ENCODE measurements around the gene ERFE. TPM values are rescaled to one million over a fixed set of nuclear protein-coding genes. Genes with fewer than 3 reads are reported as not detected.

Gene ERFE
- total RNA-seq, 3 donors from 2014 or later = 0.38 to 0.58 (median 0.51) TPM

DNA sequence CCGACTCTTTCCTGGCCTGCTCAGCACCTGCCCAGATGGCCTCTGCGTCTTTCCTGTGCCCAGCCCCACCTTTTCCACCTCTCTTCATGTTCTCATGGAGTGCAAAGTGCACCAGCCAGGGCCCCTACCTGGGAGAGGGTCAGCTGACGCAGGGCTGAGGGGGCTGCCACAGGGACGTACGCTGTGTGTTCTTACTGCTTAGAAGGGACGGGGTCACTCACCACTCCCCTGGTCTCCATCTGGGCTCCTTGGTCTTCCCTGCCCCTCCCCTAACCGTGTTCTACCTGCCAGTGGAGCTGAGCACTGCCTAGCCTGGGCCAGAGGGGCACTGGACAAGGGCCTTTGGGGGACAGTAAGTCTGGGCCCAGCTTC, 8.6 kb downstream of the ERFE start:
- Histone ChIP-seq H3K36me3 (ENCODE audit: low read depth) (no peaks in the 10 kb centered on the region), H3K4me3 (no peak overlapping the region), H3K4me1 (ENCODE audit: low read depth) (peaks cover 12% of the 10 kb centered on the region), H3K9me3 (no peaks in the 10 kb centered on the region)
- DNase-seq = no peak
- TF ChIP-seq, protein P1, sequence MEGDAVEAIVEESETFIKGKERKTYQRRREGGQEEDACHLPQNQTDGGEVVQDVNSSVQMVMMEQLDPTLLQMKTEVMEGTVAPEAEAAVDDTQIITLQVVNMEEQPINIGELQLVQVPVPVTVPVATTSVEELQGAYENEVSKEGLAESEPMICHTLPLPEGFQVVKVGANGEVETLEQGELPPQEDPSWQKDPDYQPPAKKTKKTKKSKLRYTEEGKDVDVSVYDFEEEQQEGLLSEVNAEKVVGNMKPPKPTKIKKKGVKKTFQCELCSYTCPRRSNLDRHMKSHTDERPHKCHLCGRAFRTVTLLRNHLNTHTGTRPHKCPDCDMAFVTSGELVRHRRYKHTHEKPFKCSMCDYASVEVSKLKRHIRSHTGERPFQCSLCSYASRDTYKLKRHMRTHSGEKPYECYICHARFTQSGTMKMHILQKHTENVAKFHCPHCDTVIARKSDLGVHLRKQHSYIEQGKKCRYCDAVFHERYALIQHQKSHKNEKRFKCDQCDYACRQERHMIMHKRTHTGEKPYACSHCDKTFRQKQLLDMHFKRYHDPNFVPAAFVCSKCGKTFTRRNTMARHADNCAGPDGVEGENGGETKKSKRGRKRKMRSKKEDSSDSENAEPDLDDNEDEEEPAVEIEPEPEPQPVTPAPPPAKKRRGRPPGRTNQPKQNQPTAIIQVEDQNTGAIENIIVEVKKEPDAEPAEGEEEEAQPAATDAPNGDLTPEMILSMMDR (IDR thresholded peaks at IDR 0.05) = no peak
- ATAC-seq = no peak
- intact Hi-C loops (cut with DNase I, micrococcal nuclease) = no loop called here

DNA sequence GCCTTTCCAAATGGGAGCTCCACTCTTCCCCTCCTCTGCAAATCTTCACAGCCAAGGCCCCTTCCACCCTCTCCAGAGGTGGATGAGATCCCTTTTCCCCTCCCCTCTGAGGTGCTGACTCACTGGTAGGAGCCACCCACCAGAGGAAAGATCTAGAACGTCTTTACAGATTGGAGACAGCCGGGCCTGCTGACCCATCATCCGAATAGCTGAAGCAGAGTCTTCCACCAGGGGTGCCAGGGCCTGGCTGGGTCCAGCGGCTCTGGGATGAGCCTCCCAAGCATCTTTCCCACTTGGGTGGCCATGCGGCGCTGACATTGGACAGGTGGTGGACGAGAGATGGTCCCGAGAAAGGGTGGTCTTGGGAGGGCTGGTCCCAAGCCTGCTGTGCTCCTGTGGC, 9.0 kb downstream of the ERFE start:
- DNase-seq (no peak), ATAC-seq (no peak)
- intact Hi-C loops (cut with DNase I, micrococcal nuclease) = no loop called here
- H3K9me3 ChIP-seq = no peaks in the 10 kb centered on the region
- no peaks in the 10 kb centered on the region for H3K36me3 ChIP-seq (ENCODE audit: low read depth)
- H3K4me3 ChIP-seq = no peak overlapping the region
- H3K4me1 ChIP-seq (ENCODE audit: low read depth) = peaks cover 12% of the 10 kb centered on the region
- TF ChIP-seq, protein P1 (IDR thresholded peaks at IDR 0.05) = no peak

DNA sequence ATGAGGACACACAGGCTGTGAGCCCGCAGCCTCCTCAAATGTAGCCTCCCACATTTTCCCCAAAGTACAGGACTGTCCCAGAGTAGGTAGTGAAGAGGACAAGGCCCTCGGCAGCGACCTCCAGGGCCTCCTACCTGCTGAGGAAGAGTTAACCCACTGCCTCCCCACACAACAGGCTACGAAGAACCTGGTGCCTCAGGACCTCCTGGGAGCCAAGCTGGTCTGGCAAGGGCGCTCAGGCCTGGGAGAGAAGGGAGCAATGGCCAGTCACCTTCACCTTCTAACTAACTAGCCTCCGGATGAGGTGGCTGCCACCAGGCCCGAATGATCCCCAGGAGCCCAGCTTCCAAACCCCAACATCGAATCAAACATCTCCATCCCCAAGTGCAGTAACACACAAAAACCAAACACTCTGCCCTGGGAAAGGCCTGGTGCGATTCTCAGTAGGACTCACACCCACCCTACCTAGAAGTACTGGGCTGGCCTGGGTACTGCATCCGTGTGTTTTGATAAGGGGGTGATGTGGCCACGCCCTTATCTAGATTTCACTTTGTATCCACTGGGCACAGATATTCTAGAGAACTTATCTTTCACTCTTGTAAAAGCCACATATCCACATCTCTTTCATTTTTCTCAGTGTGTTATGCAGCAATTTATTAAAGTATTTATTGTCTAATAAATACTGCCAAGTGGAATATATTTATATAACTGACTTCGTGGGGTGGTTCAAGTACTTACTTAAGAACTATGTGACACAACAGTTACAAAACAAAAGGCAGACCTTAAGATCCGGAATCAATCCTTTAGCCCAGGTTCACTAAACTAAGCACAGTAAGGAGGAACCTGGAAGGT, 9.7 kb downstream of the ERFE start:
- no peaks in the 10 kb centered on the region for H3K36me3 ChIP-seq (ENCODE audit: low read depth)
- TF ChIP-seq, protein P1 (IDR thresholded peaks at IDR 0.05) = no peak
- intact Hi-C loops (cut with DNase I, micrococcal nuclease) = no loop called here
- DNase-seq (no peak), ATAC-seq (no peak)
- no peak overlapping the region for H3K4me3 ChIP-seq
- H3K9me3 ChIP-seq = no peaks in the 10 kb centered on the region
- H3K4me1 ChIP-seq (ENCODE audit: low read depth) = peaks cover 11% of the 10 kb centered on the region

DNA sequence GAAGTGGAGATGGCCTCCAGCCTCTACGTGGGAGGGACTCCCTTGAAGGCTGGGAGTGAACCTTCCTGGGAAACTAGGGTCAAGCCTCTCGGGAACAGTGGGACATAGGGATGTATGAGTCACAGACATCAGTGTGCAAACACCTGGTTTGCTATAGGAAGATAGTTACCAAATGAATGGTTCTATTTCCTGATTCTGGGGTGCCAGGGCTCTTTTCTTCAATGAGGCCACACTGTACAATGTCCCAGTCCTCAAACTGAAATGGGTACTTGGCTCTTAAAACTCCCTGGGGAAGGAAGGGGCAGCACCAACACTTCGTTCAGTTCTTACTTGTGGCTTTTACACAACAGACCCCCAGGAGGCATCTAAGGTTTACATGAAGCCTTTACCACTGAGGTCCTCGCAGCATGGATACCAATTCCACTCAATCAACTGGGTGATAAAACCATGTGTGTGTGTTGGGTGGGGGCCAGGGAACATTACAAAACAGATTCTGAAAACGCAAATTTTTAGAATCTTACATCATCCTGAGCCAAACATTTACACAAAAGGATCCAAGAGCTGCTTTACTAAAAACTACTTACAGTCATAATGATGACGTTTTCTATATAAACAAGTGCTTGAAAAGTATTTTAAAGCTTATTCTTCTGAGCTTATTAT, 10.4 kb downstream of the ERFE start:
- TF ChIP-seq, protein P1 (IDR thresholded peaks at IDR 0.05) = no peak
- ATAC-seq = peak; percentile 38
- intact Hi-C loops (cut with DNase I, micrococcal nuclease) = no loop called here
- peak in 1 of 3 donors; percentile 30 for DNase-seq
- Histone ChIP-seq H3K4me1 (ENCODE audit: low read depth) (peaks cover 5% of the 10 kb centered on the region), H3K9me3 (no peaks in the 10 kb centered on the region), H3K36me3 (ENCODE audit: low read depth) (no peaks in the 10 kb centered on the region), H3K4me3 (no peak overlapping the region)

DNA sequence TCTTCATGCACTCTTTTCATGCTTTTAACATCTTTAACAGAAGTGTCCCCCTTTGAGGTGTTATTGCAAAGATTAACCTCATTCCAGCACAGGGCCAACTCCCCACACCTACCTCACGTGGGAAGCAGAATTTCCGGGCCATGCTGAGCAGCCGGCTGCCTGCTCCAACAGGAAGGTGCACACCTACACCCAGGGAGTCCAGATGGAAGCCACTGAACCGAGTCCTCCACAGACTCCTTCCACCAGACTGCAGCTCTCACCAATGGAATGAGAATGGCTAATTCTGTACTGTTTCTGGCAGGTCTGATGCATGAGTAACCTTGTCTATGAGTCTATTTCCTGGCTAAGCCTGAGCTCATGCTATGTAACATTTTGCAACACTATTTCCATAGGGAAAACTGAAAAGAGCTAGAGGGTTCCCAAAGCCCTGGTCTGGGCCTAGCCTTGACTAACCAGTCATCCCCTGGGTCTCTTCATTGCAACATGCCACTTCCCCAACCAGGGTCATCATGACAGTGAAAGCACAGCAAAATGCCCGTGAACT, 11.0 kb downstream of the ERFE start:
- DNase-seq (no peak), ATAC-seq (no peak)
- no peaks in the 10 kb centered on the region for H3K9me3 ChIP-seq
- H3K4me1 ChIP-seq (ENCODE audit: low read depth) = peaks cover 5% of the 10 kb centered on the region
- no peaks in the 10 kb centered on the region for H3K36me3 ChIP-seq (ENCODE audit: low read depth)
- intact Hi-C loops (cut with DNase I, micrococcal nuclease) = no loop called here
- H3K4me3 ChIP-seq = no peak overlapping the region
- TF ChIP-seq, protein P1 (IDR thresholded peaks at IDR 0.05) = no peak

All from mucosa of descending colon (tissue), 3 donors.